HG02678 (cell line): ENCODE data around the gene TBCE.
"Not testable (repeated sequence)": the region's sequence is repeated elsewhere in the genome, so short reads cannot be mapped to it uniquely, and the experiment has no call there.

Experiments used
- ATAC-seq: cut with Tn5 transposase; IDR thresholded peaks from one replicate; pipeline ENCODE4 v1.9.1; 2021; ENCODE audit warnings: mild to moderate bottlenecking, moderate library complexity; ENCODE audit not compliant: unreplicated experiment

Gene TBCE

DNA sequence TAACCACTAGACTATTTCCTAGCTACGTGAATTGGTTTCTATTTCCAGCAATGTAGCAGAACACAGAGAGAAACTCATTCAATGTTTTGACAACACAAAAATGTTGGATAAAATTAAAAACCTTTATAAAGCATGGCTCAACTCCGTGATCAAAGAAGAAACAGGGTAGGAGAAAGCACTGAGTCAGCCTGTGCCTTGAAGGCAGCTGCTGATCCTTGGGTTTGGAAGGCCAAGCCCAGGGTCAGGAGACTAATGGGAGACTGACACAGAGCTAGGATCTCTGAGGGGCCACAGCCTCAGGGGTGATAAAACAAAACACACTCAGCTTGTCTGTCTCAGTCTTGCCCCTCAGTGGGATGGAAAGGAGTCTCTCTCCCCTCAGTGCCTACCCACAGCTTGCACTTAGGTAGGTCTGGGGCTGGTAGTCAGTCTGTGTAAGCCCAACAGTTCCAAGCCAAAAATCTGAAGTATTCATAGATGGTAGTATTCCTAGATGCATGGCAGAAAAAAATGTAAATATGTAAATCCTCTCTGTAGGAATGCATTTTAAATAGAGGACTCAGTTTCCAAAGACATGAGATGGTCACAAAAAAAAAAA, 83.8 kb downstream of the TBCE start:
- ATAC-seq: no peak

GRCh38 chr1:235454021-235454420, 86.8 kb downstream of the TBCE start:
- no peak for ATAC-seq

DNA sequence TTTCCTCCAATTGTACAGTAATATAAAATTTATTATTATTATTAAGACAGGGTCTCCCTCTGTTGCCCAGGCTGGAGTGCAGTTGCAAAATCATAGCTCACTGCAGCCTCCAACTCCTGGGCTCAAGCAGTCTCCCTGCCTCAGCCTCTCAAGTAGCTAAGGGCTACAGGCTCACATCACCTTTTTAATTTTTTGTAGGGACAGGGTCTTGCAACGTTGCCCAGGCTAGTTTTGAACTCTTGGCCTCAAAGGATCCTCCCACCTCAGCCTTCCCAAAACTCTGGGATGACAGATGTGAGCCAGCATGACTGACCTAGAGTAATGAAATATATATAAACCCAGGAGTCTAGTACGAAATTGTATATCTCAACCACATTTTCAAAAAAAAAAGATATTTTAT, 87.9 kb downstream of the TBCE start:
- no peak for ATAC-seq

- ATAC-seq: no peak
These were observed 88.6 kb downstream of the TBCE start for GRCh38 chr1:235455823-235456222.

- ATAC-seq: not testable (repeated sequence)
These were observed 90.6 kb downstream of the TBCE start for GRCh38 chr1:235457856-235458255.

DNA sequence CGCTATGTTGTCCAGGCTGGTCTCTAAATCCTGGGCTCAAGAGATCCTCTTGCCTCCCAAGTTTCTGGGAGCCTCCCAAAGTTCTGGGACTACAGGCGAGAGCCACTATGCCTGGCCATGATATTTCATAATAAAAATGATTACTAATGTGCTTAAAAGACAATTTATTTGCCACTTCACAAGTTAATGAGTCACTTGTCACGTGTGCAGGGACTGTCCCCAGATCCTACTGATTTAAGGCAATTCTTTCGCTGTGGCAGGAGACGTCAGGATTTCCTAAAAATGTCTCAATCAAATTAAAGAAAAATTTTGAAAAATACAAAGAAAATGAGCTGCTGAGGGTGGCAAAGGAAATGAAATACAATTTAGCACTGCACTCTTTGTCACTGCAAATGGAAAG, 93.5 kb downstream of the TBCE start:
- no peak for ATAC-seq

- no peak for ATAC-seq
These were observed 94.7 kb downstream of the TBCE start for GRCh38 chr1:235461954-235462353.

DNA sequence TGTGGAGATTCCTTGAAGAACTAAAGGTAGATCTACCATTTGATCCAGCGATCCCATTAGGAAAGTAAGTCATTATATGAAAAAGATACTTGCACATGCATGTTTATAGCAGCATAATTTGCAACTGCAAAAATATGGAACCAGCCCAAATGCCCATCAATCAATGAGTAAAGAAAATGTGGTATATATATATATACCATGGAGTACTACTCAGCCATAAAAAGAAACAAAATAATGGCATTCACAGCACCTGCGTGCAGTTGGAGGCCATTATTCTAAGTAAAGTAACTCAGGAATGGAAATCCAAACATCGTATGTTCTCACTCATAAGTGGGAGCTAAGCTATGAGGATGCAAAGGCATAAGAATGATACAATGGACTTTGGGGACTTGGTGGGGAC, 95.6 kb downstream of the TBCE start:
- ATAC-seq: not testable (repeated sequence)

GRCh38 chr1:235465066-235465465, 97.8 kb downstream of the TBCE start:
- no peak for ATAC-seq

DNA sequence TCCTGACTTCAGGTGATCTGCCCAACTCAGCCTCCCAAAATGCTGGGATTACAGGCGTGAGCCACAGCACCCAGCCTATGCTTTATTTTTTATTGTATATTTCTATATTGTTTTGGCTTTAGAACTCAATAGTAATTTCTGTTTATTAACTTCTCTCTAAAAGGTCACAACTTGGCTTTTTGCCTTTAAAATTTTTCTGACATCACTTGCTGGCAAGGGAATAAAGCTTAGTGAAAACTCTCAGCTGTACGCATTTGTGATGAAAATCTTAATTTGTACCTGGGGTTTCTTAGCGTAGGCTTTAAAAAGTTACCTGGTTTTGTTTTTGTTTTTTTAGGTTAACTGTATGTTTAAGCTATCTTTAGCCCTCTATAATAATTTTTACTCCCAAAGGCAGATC, 100.8 kb downstream of the TBCE start:
- no peak for ATAC-seq

GRCh38 chr1:235468970-235469369, 101.7 kb downstream of the TBCE start:
- no peak for ATAC-seq

DNA sequence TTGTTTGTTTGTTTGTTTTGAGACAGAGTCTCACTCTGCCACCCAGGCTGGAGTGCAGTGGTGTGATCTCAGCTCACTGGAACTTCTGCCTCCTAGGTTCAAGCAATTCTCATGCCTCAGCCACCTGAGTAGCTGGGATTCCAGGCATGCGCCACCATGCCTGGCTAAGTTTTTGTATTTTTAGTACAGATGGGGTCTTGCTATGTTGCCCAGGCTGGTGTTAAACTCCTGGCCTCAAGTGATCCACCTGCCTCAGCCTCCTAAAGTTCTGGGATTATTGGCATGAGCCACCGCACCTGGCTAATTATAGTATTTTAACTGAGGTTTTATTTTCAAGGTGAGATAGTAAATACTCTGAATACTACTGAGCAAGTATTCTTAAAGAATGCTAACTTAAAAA, 102.7 kb downstream of the TBCE start:
- ATAC-seq: not testable (repeated sequence)

DNA sequence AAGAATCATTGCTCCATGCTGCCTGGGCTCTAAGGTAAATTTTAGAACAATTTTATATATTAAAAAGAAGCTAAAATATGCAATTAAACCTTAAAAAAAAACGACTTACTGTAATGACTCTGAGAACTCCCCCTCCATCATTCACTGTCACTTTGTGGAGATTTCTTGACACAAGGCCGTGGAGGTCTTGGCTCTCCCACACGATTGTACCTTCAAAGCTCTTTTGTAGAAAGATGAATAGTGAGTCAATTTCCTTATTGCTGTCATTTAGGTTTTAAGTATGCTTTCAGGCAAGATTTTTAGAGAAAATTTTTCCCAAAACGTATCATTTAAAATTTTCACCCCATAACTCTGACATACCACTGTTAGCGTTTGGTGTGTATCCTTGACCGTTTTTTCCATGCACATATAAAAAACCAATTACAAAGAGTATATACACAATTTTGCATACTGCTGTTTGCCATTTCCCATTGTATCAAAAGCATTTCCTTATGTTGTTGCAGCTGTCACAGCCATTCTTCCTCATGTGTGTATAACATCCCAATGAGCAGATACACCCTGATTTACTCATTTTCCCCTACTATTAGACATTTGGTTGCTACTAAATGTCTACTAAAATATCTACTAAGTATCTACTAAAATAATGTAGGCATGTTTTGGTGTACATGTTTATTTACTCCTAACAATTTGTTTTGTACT, 103.7 kb downstream of the TBCE start:
- no peak for ATAC-seq

DNA sequence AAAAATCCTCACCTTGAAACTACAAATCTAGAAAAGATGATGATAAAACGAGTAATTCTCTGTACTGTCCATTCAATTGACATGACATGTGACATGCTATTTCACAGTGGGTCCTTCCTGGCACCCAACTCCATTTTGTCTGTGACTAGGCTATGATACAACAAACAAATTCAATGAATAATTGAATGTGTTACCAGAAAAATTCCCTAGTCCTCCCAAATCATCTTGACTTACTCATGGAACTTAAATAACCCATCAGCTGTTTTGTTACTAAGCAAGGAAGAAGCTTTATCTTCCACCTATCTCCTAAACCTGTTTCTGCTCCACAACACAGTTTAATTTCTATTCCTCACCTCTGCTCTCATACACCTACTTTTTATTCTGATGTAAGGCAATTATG, 106.6 kb downstream of the TBCE start:
- ATAC-seq: no peak

GRCh38 chr1:235483090-235483489, 115.9 kb downstream of the TBCE start:
- ATAC-seq: no peak

DNA sequence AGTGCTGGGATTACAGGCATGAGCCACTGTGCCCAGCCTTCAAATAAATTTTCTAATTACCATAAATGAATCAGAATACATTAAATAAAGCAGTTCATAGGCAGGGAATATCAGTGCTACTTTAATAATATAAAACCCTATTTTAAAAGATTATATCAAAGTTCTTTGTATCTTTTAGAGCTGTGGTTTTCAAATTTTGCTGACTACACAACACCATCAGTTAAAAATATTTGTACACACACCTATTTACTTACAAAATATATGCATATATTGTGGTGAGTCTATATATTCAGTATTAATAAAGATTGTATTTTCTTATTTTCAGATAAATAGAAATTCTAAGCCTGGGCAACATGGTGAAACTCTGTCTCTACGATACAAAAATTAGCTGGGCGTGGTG, 118.3 kb downstream of the TBCE start:
- ATAC-seq: no peak

DNA sequence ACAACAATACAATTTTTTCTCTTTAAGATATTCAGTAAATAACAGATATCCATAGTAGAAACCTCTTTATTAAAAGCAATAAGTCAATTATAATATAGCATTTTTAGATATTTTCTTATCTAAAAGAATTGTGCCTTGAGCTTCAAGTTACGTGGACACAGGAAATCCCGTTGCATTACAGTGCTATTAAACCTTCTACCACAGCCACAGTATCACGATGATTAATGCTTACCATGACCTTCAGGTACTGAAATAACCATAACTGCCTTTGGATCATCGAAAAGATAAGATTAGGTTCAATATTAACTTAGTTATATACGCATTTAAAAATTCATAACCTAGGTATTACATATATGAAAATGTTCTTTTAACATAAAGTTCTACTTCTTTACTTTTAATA, 119.1 kb downstream of the TBCE start:
- ATAC-seq: no peak

GRCh38 chr1:235491644-235492043, 124.4 kb downstream of the TBCE start:
- no peak for ATAC-seq

DNA sequence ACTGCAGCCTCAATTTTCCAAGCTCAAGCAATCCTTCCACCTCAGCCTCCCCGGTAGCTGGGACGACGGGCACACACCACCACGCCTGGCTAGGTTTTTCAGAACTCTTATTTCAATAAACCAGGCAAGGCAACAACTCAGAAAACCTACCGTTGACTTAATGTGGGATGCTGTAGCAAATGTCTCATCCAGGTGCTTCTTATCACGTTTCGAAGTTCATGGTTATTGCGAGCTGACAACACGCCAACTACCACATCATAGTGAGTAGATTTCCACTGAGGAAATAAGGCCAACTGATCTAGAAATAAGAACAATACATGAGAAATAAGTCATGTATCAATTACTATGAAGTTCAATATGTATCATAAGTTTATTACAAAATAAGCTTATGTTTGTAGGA, 127.3 kb downstream of the TBCE start:
- ATAC-seq: no peak

DNA sequence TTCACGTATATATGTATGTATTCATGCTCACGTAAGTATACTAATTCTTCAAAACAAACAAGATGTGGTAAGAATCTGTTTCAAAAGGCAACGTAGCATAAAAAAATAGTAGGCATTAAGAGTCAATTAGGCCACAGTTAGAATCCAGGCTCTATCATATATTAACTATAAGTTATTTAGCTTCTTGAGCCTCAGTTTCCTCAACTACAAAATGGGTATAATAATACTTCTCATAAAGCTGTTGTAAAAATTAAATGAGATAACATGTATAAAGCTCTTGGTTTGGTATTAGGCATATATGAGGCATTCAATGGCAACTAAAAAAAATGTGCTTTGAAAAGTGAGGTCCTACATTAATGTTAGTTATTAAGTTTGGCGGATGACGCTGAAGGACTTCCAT, 127.8 kb downstream of the TBCE start:
- ATAC-seq: no peak

DNA sequence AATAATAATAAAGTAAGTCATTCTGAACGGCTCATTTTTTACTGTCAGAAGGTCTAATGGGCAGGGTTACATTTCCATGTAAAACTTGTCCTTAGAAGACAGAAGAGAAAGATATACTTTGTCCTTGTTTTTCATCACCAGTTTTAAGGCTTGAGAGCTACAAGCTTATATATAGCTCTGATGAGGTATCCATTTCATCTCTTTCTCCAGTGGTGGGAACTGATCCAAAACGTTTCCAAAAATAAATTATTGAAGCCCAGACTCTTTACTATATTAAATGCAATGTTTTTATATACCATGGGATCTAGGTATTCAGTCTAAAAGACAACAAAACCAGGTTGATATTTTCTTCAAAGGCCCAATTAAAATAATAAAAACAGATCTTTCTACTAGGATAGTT, 128.3 kb downstream of the TBCE start:
- no peak for ATAC-seq

DNA sequence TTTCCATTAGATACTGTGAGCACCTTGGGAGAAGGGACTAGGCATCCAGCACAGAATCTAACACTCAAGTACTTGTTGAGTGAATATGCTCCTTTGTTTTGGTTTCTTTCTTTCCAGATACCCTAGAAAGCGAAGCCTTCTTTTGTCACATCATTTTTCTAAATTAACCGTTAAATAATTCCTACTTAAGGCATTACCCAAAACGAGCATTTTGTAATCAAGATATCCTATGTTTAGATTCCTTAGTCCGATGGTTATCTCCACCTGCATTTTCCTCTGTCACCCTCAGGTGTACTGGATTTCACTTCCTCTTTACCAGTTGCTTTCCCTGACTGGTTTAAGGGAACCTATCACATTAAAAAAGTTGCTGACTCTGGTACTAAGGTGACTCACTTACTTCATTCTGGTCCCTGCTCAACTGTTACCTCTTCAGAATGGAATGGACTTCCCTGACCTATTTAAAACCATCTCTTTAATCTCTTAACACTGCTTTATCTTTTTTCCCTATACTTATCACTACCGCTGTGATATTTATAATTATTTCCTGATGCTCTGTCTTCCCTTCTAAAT, 133.8 kb downstream of the TBCE start:
- no peak for ATAC-seq
